ENCODE results near the gene PTPRZ1. TPM values are rescaled to one million over a fixed set of nuclear protein-coding genes. Genes with fewer than 3 reads are reported as not detected.

Gene PTPRZ1
- total RNA-seq, 1 experiment from 2014 or later, result 0.37 TPM

DNA sequence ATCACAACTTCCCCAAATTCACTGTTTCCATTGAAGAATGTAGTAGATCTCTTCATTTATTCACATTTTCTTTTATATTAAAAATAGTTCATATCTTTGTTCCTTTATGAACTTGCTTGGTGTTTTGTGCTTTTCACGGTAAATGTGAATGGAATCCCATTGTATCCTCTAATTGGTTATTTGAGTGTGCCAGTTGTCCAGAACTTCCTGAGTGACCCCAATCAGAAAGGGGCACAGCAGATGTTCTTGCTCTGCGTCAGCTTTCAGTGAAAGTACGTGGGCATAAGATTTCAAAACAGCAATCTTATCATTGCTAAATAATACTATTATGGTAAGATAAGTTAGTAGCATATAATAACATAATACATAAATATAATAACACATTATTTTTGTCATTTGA, 47.0 kb downstream of the PTPRZ1 start:
- H3K27ac ChIP-seq, result no peak overlapping the region
- no peaks in the 10 kb centered on the region for H3K36me3 ChIP-seq (ENCODE audit: low read depth)
- intact Hi-C loops (cut with micrococcal nuclease; ENCODE audit: unreplicated experiment), result no loop called here
- no peaks in the 10 kb centered on the region for H3K9me3 ChIP-seq (ENCODE audit: insufficient read depth, low read depth)
- H3K79me2 ChIP-seq (ENCODE audit: low read depth), result no peaks in the 10 kb centered on the region
- no peak for DNase-seq
- no peaks in the 10 kb centered on the region for H3K27me3 ChIP-seq (ENCODE audit: insufficient read depth, low read depth)
- H3K9me2 ChIP-seq (ENCODE audit: insufficient read depth), result no peaks in the 10 kb centered on the region
- ChIA-PET CTCF (no interaction called here), POLR2A (ENCODE audit: unreplicated experiment) (no interaction called here)
- no peaks in the 10 kb centered on the region for H3F3A ChIP-seq (ENCODE audit: insufficient read depth, low read depth)
- H3K4me3 ChIP-seq, result no peak overlapping the region
- H3K4me2 ChIP-seq, result no peak overlapping the region
- no TSS peak for BruUV-seq (replicated peaks)
- H2AFZ ChIP-seq, result no peak overlapping the region
- no peak for TF ChIP-seq CTCF (conservative IDR thresholded peaks at IDR 0.05)
- TF ChIP-seq EZH2 (IDR thresholded peaks at IDR 0.05; ENCODE audit: low read depth), result no peak
- no peaks in the 10 kb centered on the region for H3K4me1 ChIP-seq (replicated peaks; ENCODE audit: insufficient read depth)
- H4K20me1 ChIP-seq (ENCODE audit: insufficient read depth), result no peaks in the 10 kb centered on the region

DNA sequence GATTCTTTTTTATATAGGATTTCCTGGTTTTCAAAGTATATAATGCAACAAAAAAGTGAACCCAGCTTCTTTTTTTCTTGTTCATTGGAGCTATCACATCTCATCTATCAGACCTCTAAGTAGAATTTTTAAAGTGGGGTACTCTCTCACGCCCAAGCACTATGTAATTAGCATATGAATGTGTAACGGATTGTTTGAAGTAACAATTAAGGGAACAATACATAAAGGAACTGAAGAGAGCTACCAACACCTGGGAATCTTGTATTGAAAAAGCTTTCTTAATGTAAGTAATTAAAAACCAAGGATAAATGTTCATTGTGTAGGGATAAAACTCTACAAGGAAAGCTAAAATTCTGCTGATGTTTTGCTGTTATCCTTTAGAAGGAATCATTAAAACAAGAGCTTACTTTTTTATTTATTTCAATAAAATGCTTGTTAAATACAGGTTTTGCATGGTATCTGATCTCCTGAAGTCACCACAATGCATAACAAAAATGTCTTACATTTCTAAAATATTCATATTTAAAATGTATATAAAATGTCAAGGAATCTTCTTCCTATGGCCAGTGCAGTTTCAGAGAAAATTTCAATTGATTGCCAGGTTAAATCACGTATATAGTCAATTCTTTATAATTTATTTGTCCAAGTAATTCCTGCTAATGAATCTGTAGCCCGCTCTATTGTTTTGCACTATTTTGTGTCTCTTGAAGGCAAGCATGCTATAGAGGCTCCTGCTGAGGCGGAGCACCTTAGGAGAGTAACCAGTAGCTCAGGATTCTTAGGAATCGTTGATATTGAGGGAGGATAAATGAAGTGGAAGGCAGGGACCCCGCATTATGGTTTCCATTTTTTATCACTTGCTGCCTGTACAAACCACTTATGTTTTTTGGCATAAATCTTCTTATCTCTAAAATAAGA, 51.6 kb downstream of the PTPRZ1 start:
- Histone ChIP-seq H3K9me3 (ENCODE audit: insufficient read depth, low read depth) (no peaks in the 10 kb centered on the region), H3K36me3 (ENCODE audit: low read depth) (no peaks in the 10 kb centered on the region), H3K27ac (no peak overlapping the region), H4K20me1 (ENCODE audit: insufficient read depth) (no peaks in the 10 kb centered on the region), H3K4me2 (no peak overlapping the region), H2AFZ (no peak overlapping the region), H3K9me2 (ENCODE audit: insufficient read depth) (no peaks in the 10 kb centered on the region; the same call in 1 of the 2 replicates), H3F3A (ENCODE audit: insufficient read depth, low read depth) (no peaks in the 10 kb centered on the region), H3K27me3 (ENCODE audit: insufficient read depth, low read depth) (no peaks in the 10 kb centered on the region), H3K4me3 (no peak overlapping the region), H3K4me1 (replicated peaks; ENCODE audit: insufficient read depth) (no peaks in the 10 kb centered on the region), H3K79me2 (ENCODE audit: low read depth) (no peaks in the 10 kb centered on the region)
- CTCF ChIA-PET, result no interaction called here
- intact Hi-C loops (cut with micrococcal nuclease; ENCODE audit: unreplicated experiment), result no loop called here
- DNase-seq, result no peak
- POLR2A ChIA-PET (ENCODE audit: unreplicated experiment), result no interaction called here
- TF ChIP-seq CTCF (conservative IDR thresholded peaks at IDR 0.05) (no peak), EZH2 (IDR thresholded peaks at IDR 0.05; ENCODE audit: low read depth) (no peak)
- no TSS peak for BruUV-seq (replicated peaks)

DNA sequence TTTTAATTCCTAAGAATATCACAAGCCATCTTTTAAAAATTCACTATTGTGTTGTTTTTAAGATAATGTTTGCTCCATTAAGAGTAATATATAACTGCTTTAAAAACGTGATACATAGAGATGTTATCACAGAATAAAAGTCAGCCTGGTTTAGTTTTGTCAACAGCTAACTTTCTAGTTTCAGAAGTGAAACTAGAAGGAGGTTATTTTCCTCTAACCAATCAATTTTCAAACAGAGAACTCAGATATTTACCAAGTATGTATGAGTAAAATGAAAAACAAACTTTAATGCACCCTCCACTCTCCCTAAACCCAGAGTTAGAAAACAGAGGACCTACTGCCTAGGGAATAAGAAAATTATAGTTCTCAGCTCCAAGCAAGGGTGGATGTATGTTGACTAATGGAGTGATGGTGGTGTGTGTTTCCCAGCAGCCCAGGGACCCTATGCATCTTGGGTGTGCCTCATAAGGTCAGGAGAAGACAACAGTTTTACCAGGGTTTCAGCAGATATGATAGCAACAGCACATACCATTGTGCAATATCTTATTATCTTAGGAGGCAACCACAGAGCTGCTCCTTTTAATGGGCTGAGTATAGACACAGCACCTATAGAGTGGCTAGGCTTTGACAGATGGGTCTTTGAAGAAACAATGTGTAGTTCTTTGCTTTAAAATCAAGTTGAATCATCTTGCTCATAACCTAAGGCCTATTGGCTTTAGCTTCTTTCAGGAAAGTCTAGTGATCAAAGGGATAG, 58.4 kb downstream of the PTPRZ1 start:
- Histone ChIP-seq H3K27me3 (ENCODE audit: insufficient read depth, low read depth) (no peaks in the 10 kb centered on the region), H3F3A (ENCODE audit: insufficient read depth, low read depth) (no peaks in the 10 kb centered on the region), H4K20me1 (ENCODE audit: insufficient read depth) (no peaks in the 10 kb centered on the region), H3K4me1 (replicated peaks; ENCODE audit: insufficient read depth) (no peaks in the 10 kb centered on the region), H3K4me3 (no peak overlapping the region), H2AFZ (peak overlapping the region; percentile 12; the same call in 1 of the 2 replicates), H3K9me3 (ENCODE audit: insufficient read depth, low read depth) (no peaks in the 10 kb centered on the region), H3K36me3 (ENCODE audit: low read depth) (no peaks in the 10 kb centered on the region), H3K9me2 (ENCODE audit: insufficient read depth) (no peaks in the 10 kb centered on the region; the same call in 1 of the 2 replicates), H3K4me2 (no peak overlapping the region), H3K79me2 (ENCODE audit: low read depth) (no peaks in the 10 kb centered on the region), H3K27ac (no peak overlapping the region)
- POLR2A ChIA-PET (ENCODE audit: unreplicated experiment), result no interaction called here
- CTCF ChIA-PET, result no interaction called here
- TF ChIP-seq EZH2 (IDR thresholded peaks at IDR 0.05; ENCODE audit: low read depth) (no peak), CTCF (conservative IDR thresholded peaks at IDR 0.05) (no peak)
- DNase-seq, result no peak
- intact Hi-C loops (cut with micrococcal nuclease; ENCODE audit: unreplicated experiment), result no loop called here
- BruUV-seq (replicated peaks), result no TSS peak
